Choroid plexus epithelial cell (primary cell): ENCODE results near the gene IQGAP1.
A peak's percentile ranks its signal among the peaks of the same experiment; 100 is the strongest.

Experiments
- DNase-seq: peaks from one replicate; pipeline ENCODE4 v3.0.0-alpha.2; 2010; ENCODE audit warnings: low read depth
- H3K4me3 ChIP-seq: 2 replicates; pipeline ENCODE4 v1.5.1; 2011; ENCODE audit warnings: low read depth, mild to moderate bottlenecking, control low read depth, low read length, moderate library complexity
- TF ChIP-seq, protein P1 (sequence below): conservative IDR thresholded peaks from 2 replicates; pipeline ENCODE4 v1.5.1; 2011; ENCODE audit warnings: low read depth, mild to moderate bottlenecking, control low read depth, inconsistent platforms, low read length, moderate library complexity

Gene IQGAP1

DNA sequence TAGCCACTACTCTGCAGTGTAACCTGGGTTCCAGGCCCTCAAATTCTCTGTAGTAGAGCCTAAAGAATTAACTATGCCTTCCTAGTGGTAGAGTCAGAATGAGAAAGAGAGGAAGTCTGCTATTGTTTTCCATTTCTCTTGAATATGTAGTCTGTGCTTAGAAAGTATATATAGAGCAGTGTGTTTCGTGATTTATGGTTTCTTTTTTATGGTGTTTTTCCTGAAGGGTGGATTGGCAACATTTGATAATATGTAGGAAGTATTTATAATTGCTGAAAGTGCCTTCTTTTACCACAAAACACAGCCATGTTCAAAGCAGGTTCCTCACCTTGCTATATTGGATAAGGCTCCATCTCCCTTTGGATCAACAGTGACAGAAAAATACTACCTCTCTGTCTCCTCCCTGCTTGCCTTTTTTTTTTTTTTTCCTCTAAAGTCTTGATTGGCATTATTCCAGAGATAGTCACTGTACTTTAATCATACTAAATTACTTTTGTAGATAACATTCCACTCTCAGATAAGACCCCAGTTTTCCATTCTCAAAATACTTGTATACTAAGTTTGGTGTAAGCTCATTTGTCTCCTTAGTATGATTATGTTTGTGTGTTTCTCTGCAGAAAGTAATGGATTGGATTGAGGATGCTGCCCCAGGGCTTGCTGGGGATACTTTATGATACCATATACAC, 47.8 kb downstream of the IQGAP1 start:
- TF ChIP-seq, protein P1, sequence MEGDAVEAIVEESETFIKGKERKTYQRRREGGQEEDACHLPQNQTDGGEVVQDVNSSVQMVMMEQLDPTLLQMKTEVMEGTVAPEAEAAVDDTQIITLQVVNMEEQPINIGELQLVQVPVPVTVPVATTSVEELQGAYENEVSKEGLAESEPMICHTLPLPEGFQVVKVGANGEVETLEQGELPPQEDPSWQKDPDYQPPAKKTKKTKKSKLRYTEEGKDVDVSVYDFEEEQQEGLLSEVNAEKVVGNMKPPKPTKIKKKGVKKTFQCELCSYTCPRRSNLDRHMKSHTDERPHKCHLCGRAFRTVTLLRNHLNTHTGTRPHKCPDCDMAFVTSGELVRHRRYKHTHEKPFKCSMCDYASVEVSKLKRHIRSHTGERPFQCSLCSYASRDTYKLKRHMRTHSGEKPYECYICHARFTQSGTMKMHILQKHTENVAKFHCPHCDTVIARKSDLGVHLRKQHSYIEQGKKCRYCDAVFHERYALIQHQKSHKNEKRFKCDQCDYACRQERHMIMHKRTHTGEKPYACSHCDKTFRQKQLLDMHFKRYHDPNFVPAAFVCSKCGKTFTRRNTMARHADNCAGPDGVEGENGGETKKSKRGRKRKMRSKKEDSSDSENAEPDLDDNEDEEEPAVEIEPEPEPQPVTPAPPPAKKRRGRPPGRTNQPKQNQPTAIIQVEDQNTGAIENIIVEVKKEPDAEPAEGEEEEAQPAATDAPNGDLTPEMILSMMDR, result no peak
- H3K4me3 ChIP-seq, result no peak overlapping the region
- no peak for DNase-seq

DNA sequence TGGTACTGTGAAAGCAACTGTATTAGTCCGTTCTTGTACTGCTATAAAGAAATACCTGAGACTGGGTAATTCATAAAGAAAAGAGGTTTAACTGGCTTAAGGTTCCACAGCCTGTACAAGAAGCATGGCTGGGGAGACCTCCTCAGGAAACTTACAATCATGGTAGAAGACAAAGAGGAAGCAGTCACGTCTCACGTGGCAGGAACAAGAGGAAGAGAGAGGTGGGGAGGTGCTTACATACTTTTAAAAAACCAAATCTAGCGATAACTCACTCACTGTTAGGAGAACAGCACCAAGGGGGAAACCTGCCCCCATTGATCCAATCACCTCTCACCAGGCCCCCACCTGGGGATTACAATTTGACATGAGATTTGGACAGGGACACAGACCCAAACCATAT, 48.9 kb downstream of the IQGAP1 start:
- no peak for DNase-seq

DNA sequence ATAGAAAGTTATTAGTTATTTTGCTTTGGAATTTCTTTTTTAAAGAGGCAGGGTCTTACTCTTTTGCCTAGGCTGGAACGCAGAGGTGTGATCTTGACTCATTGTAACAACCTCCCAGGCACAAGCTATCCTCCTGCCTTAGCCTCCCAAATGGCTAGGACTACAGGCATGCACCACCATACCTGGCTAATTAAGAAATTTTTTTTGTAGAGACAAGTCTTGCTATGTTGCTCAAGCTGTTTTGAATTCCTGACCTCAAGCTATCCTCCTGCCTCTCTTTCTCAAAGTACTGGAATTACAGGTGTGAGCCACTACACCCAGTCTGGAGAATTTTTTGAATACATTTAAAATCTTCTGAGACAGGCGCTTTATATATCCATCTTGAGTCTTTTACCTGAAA, 49.5 kb downstream of the IQGAP1 start:
- no peak for DNase-seq
- TF ChIP-seq, protein P1, result no peak
- no peak overlapping the region for H3K4me3 ChIP-seq

More for the DNA sequence above, 48.9 kb downstream of the IQGAP1 start:
- TF ChIP-seq, protein P1, result no peak
- H3K4me3 ChIP-seq, result no peak overlapping the region

DNA sequence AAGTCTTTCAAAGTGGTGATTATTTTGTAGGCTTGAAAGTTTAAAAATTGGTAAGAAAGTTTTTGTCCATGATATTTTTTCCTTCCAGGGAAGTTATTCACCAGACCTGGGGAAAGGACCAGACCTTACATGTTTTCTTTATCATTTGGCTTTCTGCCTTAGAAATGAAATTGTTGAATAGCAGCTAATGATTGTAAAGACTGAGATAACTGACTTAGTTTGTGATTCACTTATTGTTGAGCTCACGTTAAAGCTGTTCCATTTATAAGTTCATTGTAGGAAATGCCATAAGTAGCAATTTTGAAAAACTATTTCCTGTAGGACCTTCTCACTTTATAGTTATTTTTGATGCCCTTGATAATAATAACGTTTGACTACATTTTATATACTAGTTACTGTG, 51.9 kb downstream of the IQGAP1 start:
- H3K4me3 ChIP-seq, result no peak overlapping the region
- TF ChIP-seq, protein P1, result no peak
- no peak for DNase-seq

DNA sequence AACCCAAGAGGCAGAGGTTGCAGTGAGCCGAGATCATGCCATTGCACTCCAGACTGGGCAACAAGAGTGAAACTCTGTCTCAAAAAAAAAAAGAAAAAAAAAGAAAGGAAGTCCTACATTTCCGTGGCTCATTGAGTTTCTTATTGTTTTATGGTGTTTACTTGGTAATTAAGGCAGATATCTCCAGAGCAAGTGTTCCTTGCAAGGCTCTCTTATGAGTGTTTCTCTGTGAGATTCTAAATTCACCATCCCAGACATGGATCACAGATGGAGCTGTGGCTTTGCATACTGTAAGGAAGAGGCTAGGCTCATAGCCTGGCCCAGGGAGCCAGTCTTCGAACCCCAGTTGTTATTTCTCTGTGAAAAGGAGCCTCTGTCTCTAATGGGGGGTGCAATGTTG, 53.0 kb downstream of the IQGAP1 start:
- TF ChIP-seq, protein P1, result no peak
- DNase-seq, result no peak
- no peak overlapping the region for H3K4me3 ChIP-seq

DNA sequence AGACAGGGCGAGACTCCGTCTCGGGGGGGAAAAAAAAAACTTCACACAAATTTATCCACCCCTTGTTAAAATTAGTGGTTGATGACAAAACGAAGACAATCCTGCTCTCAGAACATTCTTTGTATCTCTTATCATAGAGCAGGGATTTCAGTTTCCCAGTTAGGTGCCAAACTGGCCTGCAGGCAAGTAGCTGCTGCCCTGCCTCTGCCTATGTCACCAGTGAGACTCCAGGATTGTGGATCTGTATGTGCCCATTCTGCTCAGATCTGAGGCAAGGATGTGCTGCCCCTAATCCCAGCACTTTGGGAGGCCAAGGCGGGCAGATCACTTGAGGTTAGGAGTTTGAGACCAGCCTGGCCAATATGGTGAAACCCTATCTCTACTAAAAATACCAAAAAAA, 54.4 kb downstream of the IQGAP1 start:
- TF ChIP-seq, protein P1, result no peak
- H3K4me3 ChIP-seq, result no peak overlapping the region
- no peak for DNase-seq

DNA sequence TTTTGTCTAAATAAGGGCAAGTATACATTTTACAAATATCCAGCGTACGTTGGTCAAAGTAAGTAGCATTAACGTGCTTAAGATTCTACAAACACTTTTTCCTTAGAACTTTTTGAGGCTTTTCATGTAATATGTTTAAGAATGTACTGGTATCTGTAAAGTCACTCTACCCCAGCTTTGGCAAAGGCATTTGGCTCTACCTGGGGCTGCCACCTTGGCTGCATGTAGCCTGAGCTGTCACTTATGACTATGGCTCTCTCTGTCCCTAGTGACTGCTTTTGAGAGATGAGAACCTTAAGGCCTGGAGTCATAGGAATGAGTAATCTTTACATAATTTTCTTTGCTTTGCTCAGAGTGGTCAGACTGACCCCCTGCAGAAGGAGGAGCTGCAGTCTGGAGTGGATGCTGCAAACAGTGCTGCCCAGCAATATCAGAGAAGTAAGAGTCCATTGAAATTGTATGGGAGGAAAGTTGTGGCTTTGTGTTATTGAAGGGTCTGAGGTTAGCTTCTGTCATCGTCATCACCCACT, 61.2 kb downstream of the IQGAP1 start:
- TF ChIP-seq, protein P1, result peak; percentile 7
- H3K4me3 ChIP-seq, result no peak overlapping the region
- DNase-seq, result peak; percentile 66
